Measurements from ENCODE around the gene RGS3.

Gene RGS3

DNA sequence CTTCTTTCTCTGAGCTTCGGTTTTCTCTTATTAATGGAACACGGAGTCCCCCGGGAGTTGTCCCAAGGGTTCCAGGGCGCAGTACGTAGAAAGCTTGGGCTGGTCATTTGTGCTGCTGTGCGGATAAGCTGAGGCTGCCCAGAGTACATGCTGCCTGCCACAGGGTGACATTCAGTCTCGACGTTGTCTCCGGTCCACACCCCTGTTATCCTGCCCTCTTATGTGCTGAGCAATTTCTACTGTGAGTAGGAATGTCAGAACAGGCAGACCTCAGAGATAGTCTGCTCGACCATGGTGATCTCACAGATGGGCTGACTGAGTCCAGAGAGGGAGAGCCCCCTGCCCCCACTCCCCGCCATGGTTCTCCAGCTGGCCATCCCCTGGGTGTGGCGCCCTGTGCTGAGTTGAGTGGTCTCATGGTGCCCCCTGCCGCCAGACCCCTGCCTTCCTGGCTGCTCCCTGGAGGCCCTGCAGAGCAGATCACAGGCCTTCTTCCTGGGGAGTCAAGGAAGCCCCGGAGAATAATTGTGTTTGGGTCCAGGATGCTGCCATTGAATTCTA, 124.0 kb downstream of the RGS3 start:
- DNase-seq (ENCODE audit: insufficient read length, low spot score): peak; percentile 43
- TF ChIP-seq, protein P1, sequence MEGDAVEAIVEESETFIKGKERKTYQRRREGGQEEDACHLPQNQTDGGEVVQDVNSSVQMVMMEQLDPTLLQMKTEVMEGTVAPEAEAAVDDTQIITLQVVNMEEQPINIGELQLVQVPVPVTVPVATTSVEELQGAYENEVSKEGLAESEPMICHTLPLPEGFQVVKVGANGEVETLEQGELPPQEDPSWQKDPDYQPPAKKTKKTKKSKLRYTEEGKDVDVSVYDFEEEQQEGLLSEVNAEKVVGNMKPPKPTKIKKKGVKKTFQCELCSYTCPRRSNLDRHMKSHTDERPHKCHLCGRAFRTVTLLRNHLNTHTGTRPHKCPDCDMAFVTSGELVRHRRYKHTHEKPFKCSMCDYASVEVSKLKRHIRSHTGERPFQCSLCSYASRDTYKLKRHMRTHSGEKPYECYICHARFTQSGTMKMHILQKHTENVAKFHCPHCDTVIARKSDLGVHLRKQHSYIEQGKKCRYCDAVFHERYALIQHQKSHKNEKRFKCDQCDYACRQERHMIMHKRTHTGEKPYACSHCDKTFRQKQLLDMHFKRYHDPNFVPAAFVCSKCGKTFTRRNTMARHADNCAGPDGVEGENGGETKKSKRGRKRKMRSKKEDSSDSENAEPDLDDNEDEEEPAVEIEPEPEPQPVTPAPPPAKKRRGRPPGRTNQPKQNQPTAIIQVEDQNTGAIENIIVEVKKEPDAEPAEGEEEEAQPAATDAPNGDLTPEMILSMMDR (IDR thresholded peaks at IDR 0.05; ENCODE audit: insufficient read depth, missing control alignments): peak; percentile 79
- no peak for FAIRE-seq

GRCh38 chr9:113588242-113588810, 124.8 kb downstream of the RGS3 start:
- FAIRE-seq: no peak
- DNase-seq (ENCODE audit: insufficient read length, low spot score): no peak
- TF ChIP-seq, protein P1 (IDR thresholded peaks at IDR 0.05; ENCODE audit: insufficient read depth, missing control alignments): no peak

GRCh38 chr9:113588936-113589335, 125.4 kb downstream of the RGS3 start:
- FAIRE-seq (no peak), DNase-seq (ENCODE audit: insufficient read length, low spot score) (no peak)
- TF ChIP-seq, protein P1 (IDR thresholded peaks at IDR 0.05; ENCODE audit: insufficient read depth, missing control alignments): no peak

GRCh38 chr9:113589407-113589806, 125.9 kb downstream of the RGS3 start:
- FAIRE-seq: no peak
- DNase-seq (ENCODE audit: insufficient read length, low spot score): no peak
- TF ChIP-seq, protein P1 (IDR thresholded peaks at IDR 0.05; ENCODE audit: insufficient read depth, missing control alignments): no peak

- no peak for FAIRE-seq
- DNase-seq (ENCODE audit: insufficient read length, low spot score): no peak
- TF ChIP-seq, protein P1 (IDR thresholded peaks at IDR 0.05; ENCODE audit: insufficient read depth, missing control alignments): peak; percentile 5
These were observed 126.4 kb downstream of the RGS3 start for GRCh38 chr9:113589890-113590289.

GRCh38 chr9:113590389-113590788, 126.9 kb downstream of the RGS3 start:
- TF ChIP-seq, protein P1 (IDR thresholded peaks at IDR 0.05; ENCODE audit: insufficient read depth, missing control alignments): no peak
- no peak for FAIRE-seq
- no peak for DNase-seq (ENCODE audit: insufficient read length, low spot score)
